ENCODE results near the gene ZNF750. TPM values are rescaled to one million over a fixed set of nuclear protein-coding genes. Genes with fewer than 3 reads are reported as not detected.

The ZNF750 gene
- total RNA-seq, 4 donors from 2014 or later: not detected

GRCh38 chr17:82881324-82881823 is 41.6 kb upstream of the ZNF750 start:
- no peak overlapping the region for H3K4me3 ChIP-seq
- WGBS, 2 donors: 70 to 77% methylated on average over 21 of the region's 21 CpGs
- no peak for DNase-seq (ENCODE audit: low spot score in 2 of 2)
- H3K27ac ChIP-seq: peak overlapping the region in 2 of 4 donors; percentile 50 to 65
- H3K9me3 ChIP-seq: no peaks in the 10 kb centered on the region
- H3K27me3 ChIP-seq: no peaks in the 10 kb centered on the region
- TF ChIP-seq POLR2A (IDR thresholded peaks at IDR 0.05) (no peak), EP300 (IDR thresholded peaks at IDR 0.05) (no peak), CTCF (IDR thresholded peaks at IDR 0.05) (no peak)
- peaks cover 0 to 3% (median 0%) of the 10 kb centered on the region in 3 donors for H3K36me3 ChIP-seq
- H3K4me1 ChIP-seq: peaks cover 2 to 70% (median 18%) of the 10 kb centered on the region in 4 donors

- peaks cover 2 to 68% (median 15%) of the 10 kb centered on the region in 4 donors for H3K4me1 ChIP-seq
- DNase-seq (ENCODE audit: low spot score in 2 of 2): no peak
- no peak overlapping the region for H3K4me3 ChIP-seq
- peak overlapping the region in 2 of 4 donors; percentile 50 to 65 for H3K27ac ChIP-seq
- TF ChIP-seq EP300 (IDR thresholded peaks at IDR 0.05) (no peak), POLR2A (IDR thresholded peaks at IDR 0.05) (no peak), CTCF (IDR thresholded peaks at IDR 0.05) (no peak)
- H3K27me3 ChIP-seq: no peaks in the 10 kb centered on the region
- WGBS, 2 donors: 78 to 81% methylated on average over 24 to 25 of the region's 25 CpGs
- H3K9me3 ChIP-seq: no peaks in the 10 kb centered on the region
- peaks cover 0 to 3% (median 0%) of the 10 kb centered on the region in 3 donors for H3K36me3 ChIP-seq
Measured at GRCh38 chr17:82880620-82881323, 41.0 kb upstream of the ZNF750 start.

GRCh38 chr17:82879241-82879640 is 39.4 kb upstream of the ZNF750 start:
- 96% methylated on average over 15 of the region's 15 CpGs for WGBS, 2 donors
- H3K27me3 ChIP-seq: no peaks in the 10 kb centered on the region
- H3K4me3 ChIP-seq: no peak overlapping the region
- H3K27ac ChIP-seq: no peak overlapping the region
- no peak for DNase-seq (ENCODE audit: low spot score in 2 of 2)
- peaks cover 2 to 54% (median 14%) of the 10 kb centered on the region in 4 donors for H3K4me1 ChIP-seq
- no peaks in the 10 kb centered on the region for H3K9me3 ChIP-seq
- peaks cover 0 to 2% (median 0%) of the 10 kb centered on the region in 3 donors for H3K36me3 ChIP-seq
- TF ChIP-seq POLR2A (IDR thresholded peaks at IDR 0.05): no peak
- no peak for TF ChIP-seq CTCF (IDR thresholded peaks at IDR 0.05)
- TF ChIP-seq EP300 (IDR thresholded peaks at IDR 0.05): no peak

- peak in 1 of 2 donors; percentile 40 for DNase-seq (ENCODE audit: low spot score in 2 of 2)
- Histone ChIP-seq H3K27me3 (no peaks in the 10 kb centered on the region), H3K4me3 (no peak overlapping the region), H3K9me3 (no peaks in the 10 kb centered on the region), H3K27ac (peak overlapping the region in 1 of 4 donors; percentile 27), H3K4me1 (peaks cover 2 to 53% (median 14%) of the 10 kb centered on the region in 4 donors), H3K36me3 (no peaks in the 10 kb centered on the region)
- 63 to 77% methylated on average over 9 of the region's 9 CpGs for WGBS, 2 donors
- no peak for TF ChIP-seq POLR2A (IDR thresholded peaks at IDR 0.05)
- peak in 1 of 2 donors; percentile 27 for TF ChIP-seq EP300 (IDR thresholded peaks at IDR 0.05)
- no peak for TF ChIP-seq CTCF (IDR thresholded peaks at IDR 0.05)
Measured at GRCh38 chr17:82878527-82878926, 38.7 kb upstream of the ZNF750 start.

All from tibial nerve (tissue), 4 donors.